SK-N-SH treated with all-trans-retinoic acid at 6 μM for 48 hours (cell line): Measurements from ENCODE around the gene CPS1.

Source experiments
- ATAC-seq: fragments of 200-7000 bp; cut with Tn5 transposase; 3 replicates; pipeline ENCODE4 v1.9.1; 2020; ENCODE audit warnings: mild to moderate bottlenecking, moderate library complexity
- ARNTL ChIP-seq: fragments of 450-650 bp; formaldehyde crosslinking; IDR thresholded peaks from 2 replicates; pipeline ENCODE4 v1.5.0; 2020; ENCODE audit warnings: low read depth, mild to moderate bottlenecking, moderate library complexity, borderline replicate concordance
- BACH2 ChIP-seq: fragments of 250-450 bp; sonication (Bioruptor Pico); IDR thresholded peaks from 2 replicates; pipeline ENCODE4 v1.9.0; 2021; ENCODE audit warnings: mild to moderate bottlenecking, borderline replicate concordance
- CSDC2 ChIP-seq: fragments of 250-450 bp; sonication (Bioruptor Pico); IDR thresholded peaks from 2 replicates; pipeline ENCODE4 v1.5.0; 2020; ENCODE audit warnings: mild to moderate bottlenecking, moderate library complexity
- ESRRG ChIP-seq: fragments of 250-450 bp; sonication (Bioruptor Pico); IDR thresholded peaks from 2 replicates; pipeline ENCODE4 v1.6.1; 2021; ENCODE audit warnings: mild to moderate bottlenecking
- ISL1 ChIP-seq: fragments of 250-450 bp; sonication (Bioruptor Pico); IDR thresholded peaks from 2 replicates; pipeline ENCODE4 v2.1.2; 2022; ENCODE audit warnings: mild to moderate bottlenecking, moderate library complexity
- OSR1 ChIP-seq: fragments of 250-450 bp; sonication (Bioruptor Pico); IDR thresholded peaks from 2 replicates; pipeline ENCODE4 v1.8.0; 2022; ENCODE audit warnings: moderate library complexity, mild to moderate bottlenecking, inconsistent platforms
- RARB ChIP-seq: fragments of 250-450 bp; sonication (Bioruptor Pico); IDR thresholded peaks from 2 replicates; pipeline ENCODE4 v1.8.0; 2021; ENCODE audit warnings: mild to moderate bottlenecking, moderate library complexity
- SNAI2 ChIP-seq: fragments of 250-450 bp; sonication (Bioruptor Pico); IDR thresholded peaks from 2 replicates; pipeline ENCODE4 v1.5.0; 2020; ENCODE audit warnings: mild to moderate bottlenecking, moderate library complexity
- TCF4 ChIP-seq: fragments of 250-450 bp; sonication (Bioruptor Pico); IDR thresholded peaks from 2 replicates; pipeline ENCODE4 v1.8.0; 2021; ENCODE audit warnings: mild to moderate bottlenecking, moderate library complexity, borderline replicate concordance
- TOX ChIP-seq: fragments of 250-450 bp; sonication (Bioruptor Pico); IDR thresholded peaks from 2 replicates; pipeline ENCODE4 v1.8.0; 2021; ENCODE audit warnings: mild to moderate bottlenecking, moderate library complexity, borderline replicate concordance
- ZC3H10 ChIP-seq: fragments of 250-450 bp; sonication (Bioruptor Pico); IDR thresholded peaks from 2 replicates; pipeline ENCODE4 v1.5.1; 2021; ENCODE audit warnings: mild to moderate bottlenecking, moderate library complexity
- ZFP30 ChIP-seq: fragments of 450-650 bp; formaldehyde crosslinking; IDR thresholded peaks from 2 replicates; pipeline ENCODE4 v1.5.0; 2022; ENCODE audit warnings: mild to moderate bottlenecking, moderate library complexity
- ZNF565 ChIP-seq: fragments of 450-650 bp; formaldehyde crosslinking; conservative IDR thresholded peaks from 2 replicates; pipeline ENCODE4 v1.5.0; 2020; ENCODE audit warnings: low read depth, mild to moderate bottlenecking, moderate library complexity
- ZNF70 ChIP-seq: fragments of 450-650 bp; formaldehyde crosslinking; IDR thresholded peaks from 2 replicates; pipeline ENCODE4 v1.5.0; 2020; ENCODE audit warnings: mild to moderate bottlenecking, moderate library complexity
- ZNF8 ChIP-seq: fragments of 450-650 bp; formaldehyde crosslinking; IDR thresholded peaks from 2 replicates; pipeline ENCODE4 v1.5.0; 2020; ENCODE audit warnings: mild to moderate bottlenecking, moderate library complexity
- TF ChIP-seq, protein P1 (sequence below): fragments of 250-450 bp; sonication (Bioruptor Pico); IDR thresholded peaks from 2 replicates; pipeline ENCODE4 v1.8.0; 2020; ENCODE audit warnings: mild to moderate bottlenecking, moderate library complexity, borderline replicate concordance
- TF ChIP-seq, protein P2 (sequence below): fragments of 250-450 bp; sonication (Bioruptor Pico); IDR thresholded peaks from 2 replicates; pipeline ENCODE4 v1.5.1; 2021; ENCODE audit warnings: mild to moderate bottlenecking, moderate library complexity
- TF ChIP-seq, protein P3 (sequence below): fragments of 250-450 bp; sonication (Bioruptor Pico); IDR thresholded peaks from 2 replicates; pipeline ENCODE4 v1.5.0; 2020; ENCODE audit warnings: mild to moderate bottlenecking, moderate library complexity
- TF ChIP-seq, protein P4 (sequence below): fragments of 250-450 bp; sonication (Bioruptor Pico); IDR thresholded peaks from 2 replicates; pipeline ENCODE4 v1.5.1; 2020; ENCODE audit warnings: low read depth, mild to moderate bottlenecking, moderate library complexity
- TF ChIP-seq, protein P5 (sequence below): fragments of 250-450 bp; sonication (Bioruptor Pico); IDR thresholded peaks from 2 replicates; pipeline ENCODE4 v1.8.0; 2021; ENCODE audit warnings: low read depth, mild to moderate bottlenecking, moderate library complexity, borderline replicate concordance

Gene CPS1

DNA sequence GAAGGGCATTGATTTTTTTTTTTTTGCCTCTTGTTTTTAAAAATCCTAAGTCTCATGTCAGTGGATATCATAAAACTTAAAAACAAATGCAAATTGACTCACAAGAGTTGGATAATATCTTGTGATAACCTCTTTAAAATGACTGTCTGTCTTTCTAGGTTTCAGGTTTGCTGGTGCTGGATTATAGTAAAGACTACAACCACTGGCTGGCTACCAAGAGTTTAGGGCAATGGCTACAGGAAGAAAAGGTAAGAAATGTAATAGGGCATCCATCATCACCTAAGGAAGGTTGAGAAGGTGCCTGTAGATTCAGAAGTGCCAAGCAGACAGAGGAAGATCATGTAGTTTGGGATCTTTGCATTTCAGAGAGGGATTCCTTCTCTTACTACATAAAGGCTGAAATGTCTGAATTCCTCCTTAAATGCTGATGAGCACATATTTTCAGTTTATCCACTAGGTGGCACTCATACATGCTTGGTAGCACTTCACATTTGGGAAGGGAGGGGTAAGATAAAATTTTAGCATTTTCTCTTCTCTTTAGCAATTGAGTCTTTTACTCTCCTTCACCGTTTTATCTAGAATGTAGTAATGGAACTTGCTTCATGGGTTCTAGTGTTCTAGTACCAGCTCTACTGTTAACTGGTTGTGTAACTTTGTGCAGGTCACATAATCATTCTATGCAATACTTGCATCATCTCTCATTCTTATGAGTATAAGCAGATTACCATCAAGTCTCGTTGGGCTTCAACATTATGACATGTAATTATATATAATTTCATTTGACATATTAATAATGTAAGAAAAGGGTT is 21.1 kb downstream of the CPS1 start:
- ATAC-seq, result peak; percentile 90
- TF ChIP-seq, protein P1, sequence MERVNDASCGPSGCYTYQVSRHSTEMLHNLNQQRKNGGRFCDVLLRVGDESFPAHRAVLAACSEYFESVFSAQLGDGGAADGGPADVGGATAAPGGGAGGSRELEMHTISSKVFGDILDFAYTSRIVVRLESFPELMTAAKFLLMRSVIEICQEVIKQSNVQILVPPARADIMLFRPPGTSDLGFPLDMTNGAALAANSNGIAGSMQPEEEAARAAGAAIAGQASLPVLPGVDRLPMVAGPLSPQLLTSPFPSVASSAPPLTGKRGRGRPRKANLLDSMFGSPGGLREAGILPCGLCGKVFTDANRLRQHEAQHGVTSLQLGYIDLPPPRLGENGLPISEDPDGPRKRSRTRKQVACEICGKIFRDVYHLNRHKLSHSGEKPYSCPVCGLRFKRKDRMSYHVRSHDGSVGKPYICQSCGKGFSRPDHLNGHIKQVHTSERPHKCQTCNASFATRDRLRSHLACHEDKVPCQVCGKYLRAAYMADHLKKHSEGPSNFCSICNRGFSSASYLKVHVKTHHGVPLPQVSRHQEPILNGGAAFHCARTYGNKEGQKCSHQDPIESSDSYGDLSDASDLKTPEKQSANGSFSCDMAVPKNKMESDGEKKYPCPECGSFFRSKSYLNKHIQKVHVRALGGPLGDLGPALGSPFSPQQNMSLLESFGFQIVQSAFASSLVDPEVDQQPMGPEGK (CRISPR knock-in tag), result no peak
- TF ChIP-seq BACH2 (CRISPR knock-in tag) (no peak), SNAI2 (CRISPR knock-in tag) (no peak), CSDC2 (CRISPR knock-in tag) (no peak), ESRRG (CRISPR knock-in tag) (no peak), ISL1 (no peak), ZFP30 (CRISPR knock-in tag) (no peak), OSR1 (CRISPR knock-in tag) (no peak), TOX (no peak), ZC3H10 (CRISPR knock-in tag) (no peak), ZNF565 (CRISPR knock-in tag) (no peak), ZNF70 (CRISPR knock-in tag) (no peak), ARNTL (CRISPR knock-in tag) (no peak), RARB (CRISPR knock-in tag) (no peak), TCF4 (no peak)
- TF ChIP-seq, protein P2, sequence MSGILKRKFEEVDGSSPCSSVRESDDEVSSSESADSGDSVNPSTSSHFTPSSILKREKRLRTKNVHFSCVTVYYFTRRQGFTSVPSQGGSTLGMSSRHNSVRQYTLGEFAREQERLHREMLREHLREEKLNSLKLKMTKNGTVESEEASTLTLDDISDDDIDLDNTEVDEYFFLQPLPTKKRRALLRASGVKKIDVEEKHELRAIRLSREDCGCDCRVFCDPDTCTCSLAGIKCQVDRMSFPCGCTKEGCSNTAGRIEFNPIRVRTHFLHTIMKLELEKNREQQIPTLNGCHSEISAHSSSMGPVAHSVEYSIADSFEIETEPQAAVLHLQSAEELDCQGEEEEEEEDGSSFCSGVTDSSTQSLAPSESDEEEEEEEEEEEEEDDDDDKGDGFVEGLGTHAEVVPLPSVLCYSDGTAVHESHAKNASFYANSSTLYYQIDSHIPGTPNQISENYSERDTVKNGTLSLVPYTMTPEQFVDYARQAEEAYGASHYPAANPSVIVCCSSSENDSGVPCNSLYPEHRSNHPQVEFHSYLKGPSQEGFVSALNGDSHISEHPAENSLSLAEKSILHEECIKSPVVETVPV (CRISPR knock-in tag), result no peak
- TF ChIP-seq, protein P3, sequence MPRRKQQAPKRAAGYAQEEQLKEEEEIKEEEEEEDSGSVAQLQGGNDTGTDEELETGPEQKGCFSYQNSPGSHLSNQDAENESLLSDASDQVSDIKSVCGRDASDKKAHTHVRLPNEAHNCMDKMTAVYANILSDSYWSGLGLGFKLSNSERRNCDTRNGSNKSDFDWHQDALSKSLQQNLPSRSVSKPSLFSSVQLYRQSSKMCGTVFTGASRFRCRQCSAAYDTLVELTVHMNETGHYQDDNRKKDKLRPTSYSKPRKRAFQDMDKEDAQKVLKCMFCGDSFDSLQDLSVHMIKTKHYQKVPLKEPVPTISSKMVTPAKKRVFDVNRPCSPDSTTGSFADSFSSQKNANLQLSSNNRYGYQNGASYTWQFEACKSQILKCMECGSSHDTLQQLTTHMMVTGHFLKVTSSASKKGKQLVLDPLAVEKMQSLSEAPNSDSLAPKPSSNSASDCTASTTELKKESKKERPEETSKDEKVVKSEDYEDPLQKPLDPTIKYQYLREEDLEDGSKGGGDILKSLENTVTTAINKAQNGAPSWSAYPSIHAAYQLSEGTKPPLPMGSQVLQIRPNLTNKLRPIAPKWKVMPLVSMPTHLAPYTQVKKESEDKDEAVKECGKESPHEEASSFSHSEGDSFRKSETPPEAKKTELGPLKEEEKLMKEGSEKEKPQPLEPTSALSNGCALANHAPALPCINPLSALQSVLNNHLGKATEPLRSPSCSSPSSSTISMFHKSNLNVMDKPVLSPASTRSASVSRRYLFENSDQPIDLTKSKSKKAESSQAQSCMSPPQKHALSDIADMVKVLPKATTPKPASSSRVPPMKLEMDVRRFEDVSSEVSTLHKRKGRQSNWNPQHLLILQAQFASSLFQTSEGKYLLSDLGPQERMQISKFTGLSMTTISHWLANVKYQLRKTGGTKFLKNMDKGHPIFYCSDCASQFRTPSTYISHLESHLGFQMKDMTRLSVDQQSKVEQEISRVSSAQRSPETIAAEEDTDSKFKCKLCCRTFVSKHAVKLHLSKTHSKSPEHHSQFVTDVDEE (CRISPR knock-in tag), result no peak
- TF ChIP-seq, protein P4, sequence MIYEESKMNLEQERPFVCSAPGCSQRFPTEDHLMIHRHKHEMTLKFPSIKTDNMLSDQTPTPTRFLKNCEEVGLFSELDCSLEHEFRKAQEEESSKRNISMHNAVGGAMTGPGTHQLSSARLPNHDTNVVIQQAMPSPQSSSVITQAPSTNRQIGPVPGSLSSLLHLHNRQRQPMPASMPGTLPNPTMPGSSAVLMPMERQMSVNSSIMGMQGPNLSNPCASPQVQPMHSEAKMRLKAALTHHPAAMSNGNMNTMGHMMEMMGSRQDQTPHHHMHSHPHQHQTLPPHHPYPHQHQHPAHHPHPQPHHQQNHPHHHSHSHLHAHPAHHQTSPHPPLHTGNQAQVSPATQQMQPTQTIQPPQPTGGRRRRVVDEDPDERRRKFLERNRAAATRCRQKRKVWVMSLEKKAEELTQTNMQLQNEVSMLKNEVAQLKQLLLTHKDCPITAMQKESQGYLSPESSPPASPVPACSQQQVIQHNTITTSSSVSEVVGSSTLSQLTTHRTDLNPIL (CRISPR knock-in tag), result no peak
- TF ChIP-seq, protein P5, sequence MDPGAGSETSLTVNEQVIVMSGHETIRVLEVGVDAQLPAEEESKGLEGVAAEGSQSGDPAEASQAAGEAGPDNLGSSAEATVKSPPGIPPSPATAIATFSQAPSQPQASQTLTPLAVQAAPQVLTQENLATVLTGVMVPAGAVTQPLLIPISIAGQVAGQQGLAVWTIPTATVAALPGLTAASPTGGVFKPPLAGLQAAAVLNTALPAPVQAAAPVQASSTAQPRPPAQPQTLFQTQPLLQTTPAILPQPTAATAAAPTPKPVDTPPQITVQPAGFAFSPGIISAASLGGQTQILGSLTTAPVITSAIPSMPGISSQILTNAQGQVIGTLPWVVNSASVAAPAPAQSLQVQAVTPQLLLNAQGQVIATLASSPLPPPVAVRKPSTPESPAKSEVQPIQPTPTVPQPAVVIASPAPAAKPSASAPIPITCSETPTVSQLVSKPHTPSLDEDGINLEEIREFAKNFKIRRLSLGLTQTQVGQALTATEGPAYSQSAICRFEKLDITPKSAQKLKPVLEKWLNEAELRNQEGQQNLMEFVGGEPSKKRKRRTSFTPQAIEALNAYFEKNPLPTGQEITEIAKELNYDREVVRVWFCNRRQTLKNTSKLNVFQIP (CRISPR knock-in tag), result no peak

DNA sequence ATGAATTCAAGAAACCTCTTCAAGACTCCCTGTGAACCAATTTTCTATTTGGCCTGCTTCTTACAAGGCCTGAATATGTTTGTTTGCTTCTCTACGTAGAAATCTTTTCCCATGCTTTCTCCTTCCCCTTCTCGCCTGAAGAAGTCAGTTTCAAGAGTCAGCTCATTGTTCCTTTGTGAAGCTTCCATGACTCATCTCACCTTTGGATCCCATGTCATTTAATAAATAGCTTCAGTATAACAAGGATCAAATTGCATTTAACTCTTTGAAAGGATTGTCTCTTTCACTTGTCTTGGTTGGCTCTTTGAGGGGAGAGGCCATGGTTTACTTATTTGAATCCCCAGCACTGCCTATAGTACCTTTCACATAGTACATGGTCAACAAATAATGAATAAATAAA is 28.4 kb downstream of the CPS1 start:
- no peak for TF ChIP-seq ZNF8 (CRISPR knock-in tag)
- TF ChIP-seq, all 23 proteins: peak for 0
- ATAC-seq, result no peak

DNA sequence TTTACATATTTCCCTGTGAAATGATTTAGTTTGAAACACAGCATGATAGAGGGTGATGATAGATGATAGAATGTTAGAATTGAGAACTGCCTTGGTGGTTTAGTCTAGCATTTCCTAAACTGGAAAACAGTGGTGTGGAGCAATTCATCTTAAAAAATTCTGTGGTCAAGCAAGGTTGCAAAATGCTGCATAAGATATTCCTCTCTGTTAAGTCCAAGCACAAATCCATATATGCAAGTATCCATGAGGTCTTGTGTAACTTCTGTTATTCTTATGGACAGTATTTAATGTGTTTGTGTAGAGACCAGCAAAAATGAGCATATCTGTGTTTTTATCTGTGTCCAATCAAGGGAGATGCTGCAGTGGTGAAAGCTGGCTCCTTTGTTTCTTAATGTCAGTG is 30.0 kb downstream of the CPS1 start:
- TF ChIP-seq OSR1 (CRISPR knock-in tag) (no peak), ARNTL (CRISPR knock-in tag) (no peak), ZNF565 (CRISPR knock-in tag) (no peak), TOX (no peak), TCF4 (no peak), ZC3H10 (CRISPR knock-in tag) (no peak)
- TF ChIP-seq, protein P1 (CRISPR knock-in tag), result no peak
- TF ChIP-seq, protein P5 (CRISPR knock-in tag), result no peak
- TF ChIP-seq, protein P4 (CRISPR knock-in tag), result no peak
- TF ChIP-seq, all 23 proteins: peak for 0
- no peak for ATAC-seq
